ENCODE measurements around the gene PAK1.

DNA sequence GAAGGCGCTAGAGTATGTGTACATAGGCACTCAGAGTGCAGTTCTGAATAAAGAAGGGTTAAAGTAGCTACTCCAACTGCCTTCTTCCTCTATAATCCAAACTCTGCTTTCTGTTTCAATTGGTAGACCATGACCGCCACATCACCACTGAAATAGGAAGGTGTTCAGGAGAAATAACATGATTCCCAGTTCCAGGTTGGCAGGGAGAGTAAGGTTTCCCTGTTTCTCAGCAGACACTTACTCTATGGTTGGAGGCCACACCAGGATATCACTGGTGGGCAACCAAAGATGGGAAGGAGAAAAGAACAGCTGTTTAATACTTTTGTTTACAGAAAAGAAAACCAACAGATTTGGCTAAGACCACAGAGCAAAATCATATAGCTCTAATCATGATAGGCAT, 37.9 kb downstream of the PAK1 start:
- no peak for TF ChIP-seq EP300 (IDR thresholded peaks at IDR 0.05)
- TF ChIP-seq POLR2A (IDR thresholded peaks at IDR 0.05; ENCODE audit: low read depth) = no peak
- no peak for TF ChIP-seq CTCF (IDR thresholded peaks at IDR 0.05)

Data from esophagus muscularis mucosa (tissue), 4 donors.